ENCODE results near the gene HTRA3.
A peak's percentile ranks its signal among the peaks of the same experiment; 100 is the strongest.

HTRA3 gene

DNA sequence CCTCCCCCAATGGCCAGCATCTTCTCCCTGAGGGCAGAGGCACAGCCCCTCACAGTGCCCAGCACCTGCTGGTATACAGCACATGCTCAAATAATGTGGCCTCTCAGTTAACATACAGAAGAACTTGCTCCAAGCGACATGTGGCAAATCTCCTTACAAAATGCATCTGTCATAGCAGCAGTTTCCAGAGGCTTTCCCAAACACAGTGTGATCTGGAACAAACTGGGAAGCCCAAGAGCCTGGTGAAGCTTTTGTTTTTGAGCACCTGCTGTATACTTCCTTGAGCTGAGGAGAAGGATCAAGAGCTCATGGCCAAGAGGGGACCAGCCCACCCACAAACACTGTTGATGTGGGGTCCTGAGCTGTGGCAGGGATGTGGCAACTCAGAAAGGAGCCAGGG lies 34.8 kb upstream of the HTRA3 start:
- DNase-seq (ENCODE audit: low read depth, low spot score), result no peak

GRCh38 chr4:8235224-8235623 lies 34.3 kb upstream of the HTRA3 start:
- no peak for DNase-seq (ENCODE audit: low read depth, low spot score)

- no peak for DNase-seq (ENCODE audit: low read depth, low spot score)
These were observed 33.9 kb upstream of the HTRA3 start for GRCh38 chr4:8235686-8236085.

- DNase-seq (ENCODE audit: low read depth, low spot score), result no peak
These were observed 33.2 kb upstream of the HTRA3 start for GRCh38 chr4:8236106-8236919.

DNA sequence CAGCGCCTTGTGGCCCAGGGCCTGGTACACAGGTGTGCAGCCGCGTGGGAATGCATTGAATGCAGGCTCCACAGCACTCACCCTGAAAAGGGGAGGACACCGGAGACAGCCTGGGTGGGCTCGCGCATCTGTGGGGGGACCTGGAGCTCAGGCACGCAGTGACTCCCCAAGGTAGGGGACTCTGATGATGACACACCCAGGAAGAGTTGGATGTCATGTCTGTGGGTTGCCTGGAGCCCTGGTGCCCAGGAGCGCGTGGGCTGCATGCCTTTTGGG lies 32.7 kb upstream of the HTRA3 start:
- no peak for DNase-seq (ENCODE audit: low read depth, low spot score)

DNA sequence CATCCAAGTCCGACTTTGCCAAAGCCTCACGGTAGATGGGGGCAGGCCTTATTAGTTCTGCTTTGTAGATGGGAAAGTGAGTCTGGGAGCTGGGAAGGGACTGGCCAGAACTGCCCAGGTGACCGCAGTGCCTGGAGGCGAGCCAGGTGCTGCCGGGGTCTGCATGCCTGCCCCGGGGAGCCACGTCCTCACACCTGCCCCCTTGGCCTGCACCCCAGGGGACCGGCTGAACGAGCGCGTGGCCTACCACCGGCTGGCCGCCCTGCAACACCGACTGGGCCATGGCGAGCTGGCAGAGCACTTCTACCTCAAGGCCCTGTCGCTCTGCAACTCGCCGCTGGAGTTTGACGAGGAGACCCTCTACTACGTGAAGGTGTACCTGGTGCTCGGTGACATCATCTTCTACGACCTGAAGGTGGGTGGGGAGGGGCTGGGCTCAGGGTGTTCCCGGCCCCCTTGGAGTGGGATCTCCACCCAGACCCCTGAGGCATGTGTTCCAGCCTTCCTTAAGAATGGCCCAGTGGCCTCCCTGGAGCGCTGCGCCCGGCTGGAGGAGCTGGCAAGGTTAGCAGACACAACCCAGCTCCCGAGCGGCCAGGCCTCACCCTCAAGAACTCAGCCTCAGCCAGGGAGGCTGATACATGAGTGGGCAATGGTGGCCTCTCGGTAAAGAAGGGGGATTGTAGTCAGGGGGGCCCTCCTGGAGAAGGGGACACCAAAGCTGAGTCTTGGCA lies 32.1 kb upstream of the HTRA3 start:
- no peak for DNase-seq (ENCODE audit: low read depth, low spot score)

GRCh38 chr4:8238036-8238511 lies 31.5 kb upstream of the HTRA3 start:
- no peak for DNase-seq (ENCODE audit: low read depth, low spot score)

DNA sequence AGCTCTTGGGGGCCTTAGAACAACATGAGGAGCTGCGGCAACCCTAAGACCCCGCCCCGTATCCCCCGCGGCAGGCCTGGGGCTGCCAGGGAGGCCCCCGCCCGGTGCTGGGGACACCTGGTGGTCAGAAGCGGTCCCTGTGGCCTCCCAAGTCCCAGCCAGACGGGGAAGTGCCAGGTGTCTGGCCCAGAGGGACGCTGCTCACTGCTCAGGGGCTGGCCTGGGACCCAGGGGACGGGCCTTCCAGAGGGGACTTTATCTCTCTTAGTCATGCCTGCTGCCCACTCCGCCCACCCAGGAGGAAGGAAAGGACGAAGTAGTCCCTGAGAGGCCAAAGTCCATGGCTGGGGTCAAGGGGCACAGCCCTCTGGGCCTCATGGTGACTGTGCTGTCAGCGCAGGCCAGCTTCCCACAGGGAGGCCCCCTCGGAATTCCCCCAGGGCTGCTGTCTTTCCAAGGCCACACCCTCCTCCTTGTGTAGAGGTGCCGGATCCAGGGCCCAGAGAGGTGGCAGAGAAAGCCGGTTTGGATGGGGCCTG lies 31.0 kb upstream of the HTRA3 start:
- no peak for DNase-seq (ENCODE audit: low read depth, low spot score)

- DNase-seq (ENCODE audit: low read depth, low spot score), result no peak
These were observed 30.3 kb upstream of the HTRA3 start for GRCh38 chr4:8239226-8239625.

DNA sequence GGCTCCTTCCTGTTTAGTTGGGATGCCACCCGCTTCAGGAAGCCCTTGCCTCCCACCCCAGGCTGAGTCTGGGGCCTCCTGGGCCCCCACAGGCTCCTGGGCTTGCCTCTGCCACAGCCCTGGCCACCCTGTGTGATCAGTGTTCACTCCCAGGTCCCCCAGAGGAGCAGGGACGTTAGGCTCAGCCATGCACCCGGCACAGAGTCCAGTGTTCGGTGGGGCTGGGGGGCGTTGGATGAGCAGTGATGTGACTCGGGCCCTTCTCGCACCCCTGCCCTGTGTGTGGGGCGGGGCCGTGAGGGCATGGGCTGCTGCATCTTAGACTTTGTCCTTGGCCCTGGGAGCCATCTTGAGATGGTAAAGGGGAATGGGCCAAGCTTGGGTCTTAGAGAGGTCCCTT lies 29.9 kb upstream of the HTRA3 start:
- DNase-seq (ENCODE audit: low read depth, low spot score), result no peak

GRCh38 chr4:8240211-8241041 lies 29.1 kb upstream of the HTRA3 start:
- DNase-seq (ENCODE audit: low read depth, low spot score), result no peak

DNA sequence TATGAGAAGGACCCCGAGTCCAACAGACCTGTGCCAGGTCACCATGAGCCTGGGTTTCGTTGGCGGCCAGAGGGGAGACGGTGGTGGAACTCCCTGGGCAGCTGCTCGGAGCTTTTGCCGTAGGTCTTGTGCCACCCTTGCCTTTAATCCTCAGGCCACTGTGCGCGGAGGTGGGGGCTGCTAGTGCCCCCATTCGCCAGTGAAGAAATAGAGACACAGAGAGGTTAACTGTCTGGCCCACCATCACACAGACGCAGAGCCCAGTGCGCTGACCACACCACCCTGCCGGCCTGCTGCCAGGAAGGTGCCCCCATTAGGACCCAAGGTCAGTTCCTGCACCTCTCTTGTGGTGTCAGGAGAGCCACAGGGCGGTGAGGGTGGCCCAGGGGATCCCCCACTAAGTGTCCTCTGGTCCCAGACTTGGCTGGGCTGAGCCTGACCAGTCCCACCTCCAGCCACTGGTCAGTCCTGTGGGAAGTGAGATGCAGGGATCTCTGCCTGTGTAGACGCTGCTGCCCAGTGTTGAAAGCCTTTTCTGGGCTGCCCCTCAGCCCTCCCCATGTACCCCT lies 28.3 kb upstream of the HTRA3 start:
- DNase-seq (ENCODE audit: low read depth, low spot score), result no peak

DNA sequence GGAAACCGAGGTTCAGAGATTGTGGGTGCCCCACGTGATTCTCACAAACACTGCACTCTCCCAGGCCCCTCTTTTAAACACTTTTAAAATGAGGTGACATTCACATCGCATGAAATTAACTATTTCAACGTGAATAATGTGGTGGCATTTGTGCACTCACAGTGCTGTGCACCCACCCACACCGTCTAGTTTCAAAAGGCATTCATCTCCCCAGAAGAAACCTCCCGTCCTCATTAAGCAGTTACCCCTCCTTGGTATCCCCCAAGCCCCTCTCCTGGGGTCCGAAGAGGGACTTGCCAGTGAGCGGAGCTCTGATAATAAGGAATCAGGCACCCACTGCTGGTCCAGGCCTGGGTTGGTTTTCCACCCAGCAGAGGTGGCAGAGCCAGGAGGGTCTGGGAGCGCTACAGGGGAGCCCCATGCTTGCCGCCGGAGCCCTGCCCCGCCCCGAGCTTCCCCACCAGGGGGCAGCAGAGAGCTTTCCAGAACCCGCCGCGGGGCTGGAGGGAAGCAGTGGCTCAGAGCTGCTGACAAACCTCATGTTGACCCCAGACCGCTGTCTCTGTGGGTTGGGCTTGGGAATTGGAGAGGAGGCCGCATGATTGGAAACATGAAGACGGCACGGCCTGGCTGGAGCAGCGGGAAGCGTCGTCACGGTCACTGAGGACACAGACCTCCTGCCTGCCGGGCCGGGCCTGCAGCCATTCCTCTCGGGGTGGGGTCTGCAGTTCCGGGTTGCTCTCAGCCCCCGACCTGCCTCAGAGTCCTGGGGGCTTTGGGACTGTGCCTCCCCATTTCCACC lies 27.5 kb upstream of the HTRA3 start:
- peak; percentile 76 for DNase-seq (ENCODE audit: low read depth, low spot score)

GRCh38 chr4:8242782-8243560 lies 26.6 kb upstream of the HTRA3 start:
- DNase-seq (ENCODE audit: low read depth, low spot score), result no peak

DNA sequence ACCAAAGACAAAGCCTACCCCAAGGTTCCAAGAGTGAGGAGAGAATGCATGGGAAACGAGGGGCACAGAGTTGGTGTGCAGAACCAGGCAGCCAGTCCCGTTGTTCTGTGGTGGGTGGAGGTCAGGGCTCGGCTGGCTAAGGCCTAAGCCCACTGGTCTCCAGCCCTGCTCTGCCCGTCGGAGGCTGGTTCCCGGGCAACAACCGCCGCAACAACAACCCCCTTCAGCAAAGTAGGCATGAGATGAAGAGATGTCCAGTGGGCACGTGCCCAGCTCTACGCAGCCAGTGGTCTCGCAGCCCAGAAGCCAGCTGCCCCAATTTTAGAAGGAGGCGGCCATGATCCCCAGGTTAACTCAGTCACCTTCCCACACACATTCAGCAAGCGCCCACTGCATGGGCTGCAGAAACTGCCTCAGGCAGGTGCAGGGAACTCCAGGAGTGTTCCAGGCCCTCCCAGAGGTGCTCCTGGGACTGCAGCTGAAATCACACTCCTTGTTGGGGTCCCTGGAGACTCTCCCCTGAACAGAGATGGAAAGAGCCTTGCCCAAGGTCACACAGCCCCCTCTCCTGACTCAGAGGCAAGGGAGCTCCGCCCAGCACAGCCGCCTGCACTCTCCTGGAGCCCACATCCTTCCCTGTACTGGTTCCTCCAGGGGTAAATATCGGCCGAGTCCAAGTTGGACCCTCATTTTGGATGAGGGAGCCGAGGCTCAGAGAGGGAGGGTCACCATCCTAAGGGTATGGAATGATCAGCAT lies 25.4 kb upstream of the HTRA3 start:
- no peak for DNase-seq (ENCODE audit: low read depth, low spot score)

DNA sequence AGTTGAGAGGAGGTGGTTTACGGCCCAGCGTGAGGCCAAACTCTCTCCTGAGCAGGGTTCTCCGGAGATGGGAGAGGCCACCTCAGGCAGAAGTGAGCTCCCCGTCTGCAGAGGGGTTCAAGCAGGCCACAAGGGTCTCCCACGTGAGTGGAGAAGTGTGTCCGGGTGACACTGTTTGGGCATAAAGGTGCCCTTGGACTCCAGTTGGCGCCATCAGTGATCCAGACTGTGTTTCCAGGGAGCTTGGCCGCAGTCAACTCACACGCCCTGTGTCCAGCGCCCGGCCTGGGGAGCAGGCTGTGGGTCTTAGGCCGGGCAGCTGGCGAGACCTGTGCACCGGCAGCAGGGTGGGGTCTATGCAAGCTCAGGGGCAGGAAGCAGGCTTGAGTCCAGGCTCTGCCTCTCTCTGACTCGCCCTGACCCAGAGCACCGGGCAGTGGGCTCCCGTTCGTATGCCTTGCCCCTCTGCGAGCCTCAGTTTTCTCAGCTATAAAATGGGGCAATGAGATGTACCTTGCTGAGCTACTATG lies 24.6 kb upstream of the HTRA3 start:
- DNase-seq (ENCODE audit: low read depth, low spot score), result no peak

GRCh38 chr4:8245884-8246833 lies 23.4 kb upstream of the HTRA3 start:
- DNase-seq (ENCODE audit: low read depth, low spot score), result no peak

Measured in brain pericyte (primary cell).